Fibroblast of skin of scalp (primary cell): ENCODE measurements around the gene NUP210L.
"Not testable (repeated sequence)": the region's sequence is repeated elsewhere in the genome, so short reads cannot be mapped to it uniquely, and the experiment has no call there.

Experiments
- DNase-seq: peaks from one replicate; pipeline ENCODE4 v3.0.0-alpha.2; 2013

Gene NUP210L

DNA sequence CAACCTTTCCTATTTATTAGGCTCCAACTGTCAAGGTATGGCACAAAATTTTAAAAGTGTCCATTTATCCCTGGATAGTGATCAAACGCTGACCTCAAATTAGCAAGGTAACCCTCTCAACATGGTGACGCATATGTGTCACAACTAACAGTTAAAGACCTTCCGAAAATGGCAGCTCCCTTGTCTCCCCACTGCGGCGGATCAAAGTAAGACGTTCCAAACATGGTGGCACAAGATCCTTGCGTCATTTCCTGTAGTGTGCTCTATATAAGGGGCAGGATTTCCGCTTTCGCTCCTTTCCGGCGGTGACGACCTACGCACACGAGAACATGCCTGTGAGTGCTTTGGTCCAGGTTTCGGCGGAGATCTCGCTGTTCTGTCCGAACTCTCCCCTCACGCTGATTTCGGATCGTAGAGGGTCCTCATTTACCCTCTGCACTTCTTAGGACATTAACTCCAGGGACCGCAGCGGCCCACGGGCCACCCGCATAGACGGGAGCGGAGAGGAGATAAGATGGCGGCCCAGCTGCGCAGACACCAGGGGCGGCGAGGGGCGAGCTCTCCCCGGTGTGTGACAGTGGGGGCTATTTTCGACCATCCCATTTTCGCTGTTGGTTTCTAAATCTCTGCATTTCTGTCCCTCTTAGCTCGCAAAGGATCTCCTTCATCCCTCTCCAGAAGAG is 164.3 kb downstream of the NUP210L start, which contains the start of gene RPS27:
RPS27 (plus strand) TSS at position 295 of the 683 bp plus-strand sequence; CDS start at position 330, 35 bp downstream.
- peak; percentile 99 for DNase-seq

DNA sequence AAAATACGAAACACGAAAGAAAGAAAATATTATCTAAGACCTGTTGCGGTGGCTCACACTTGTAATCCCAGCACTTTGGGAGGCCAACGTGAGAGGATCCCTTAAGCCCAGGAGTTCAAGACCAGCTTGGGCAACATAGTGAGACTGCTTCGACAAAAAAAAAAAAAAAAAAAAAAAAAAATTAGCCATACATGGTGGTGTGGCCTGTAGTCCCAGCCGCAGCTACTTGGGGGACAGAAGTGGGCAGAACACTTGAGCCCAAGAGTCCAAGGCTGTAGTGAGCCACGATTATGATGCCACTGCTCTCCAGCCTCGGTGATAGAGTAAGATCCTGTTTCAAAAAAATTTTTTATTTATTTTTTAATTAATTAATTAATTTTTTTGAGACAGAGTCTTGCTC is 167.3 kb downstream of the NUP210L start:
- no peak for DNase-seq

DNA sequence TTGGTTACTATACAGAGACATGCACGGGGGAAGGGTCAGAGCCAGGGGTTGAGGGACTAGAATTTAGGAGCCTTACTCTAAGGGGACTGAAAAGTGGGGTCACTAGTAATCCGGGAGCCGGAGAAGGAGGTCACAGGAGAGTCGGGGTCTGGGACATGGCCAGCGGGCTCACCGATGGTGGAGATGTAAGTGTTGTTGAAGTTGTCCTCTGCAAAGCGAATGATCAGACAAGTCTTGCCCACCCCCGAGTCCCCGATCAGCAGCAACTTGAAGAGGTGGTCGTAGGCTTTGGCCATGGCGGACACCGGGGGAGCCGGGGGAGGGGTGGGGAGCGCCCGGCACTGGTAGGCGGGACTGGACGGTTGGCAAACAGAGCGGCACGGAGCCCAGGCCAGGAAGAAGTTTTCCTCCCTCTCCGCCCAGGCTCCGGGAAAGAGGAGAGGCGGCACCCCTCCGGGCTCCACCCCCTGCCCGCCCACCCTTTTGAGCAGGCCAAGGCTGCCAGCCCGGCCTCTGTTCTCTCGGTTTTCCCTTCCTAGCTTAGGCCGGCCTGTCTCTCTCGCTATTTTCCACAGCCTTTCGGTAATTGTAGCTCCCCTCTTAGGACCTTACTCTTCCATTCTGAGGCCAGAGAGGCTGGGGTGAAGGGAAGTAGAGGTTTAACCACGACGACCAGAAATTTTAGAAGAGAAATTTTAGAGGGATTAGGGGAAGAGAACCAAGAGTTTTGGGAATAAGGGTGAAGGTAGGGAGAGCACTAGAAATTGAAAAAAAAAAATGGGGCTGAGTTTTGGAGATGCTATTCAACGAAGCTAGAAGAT is 168.7 kb downstream of the NUP210L start, which contains the start of gene RAB13:
RAB13 (minus strand) TSS at position 399 of the 821 bp plus-strand sequence; CDS start at position 296, 103 bp downstream.
- DNase-seq: peak; percentile 89

DNA sequence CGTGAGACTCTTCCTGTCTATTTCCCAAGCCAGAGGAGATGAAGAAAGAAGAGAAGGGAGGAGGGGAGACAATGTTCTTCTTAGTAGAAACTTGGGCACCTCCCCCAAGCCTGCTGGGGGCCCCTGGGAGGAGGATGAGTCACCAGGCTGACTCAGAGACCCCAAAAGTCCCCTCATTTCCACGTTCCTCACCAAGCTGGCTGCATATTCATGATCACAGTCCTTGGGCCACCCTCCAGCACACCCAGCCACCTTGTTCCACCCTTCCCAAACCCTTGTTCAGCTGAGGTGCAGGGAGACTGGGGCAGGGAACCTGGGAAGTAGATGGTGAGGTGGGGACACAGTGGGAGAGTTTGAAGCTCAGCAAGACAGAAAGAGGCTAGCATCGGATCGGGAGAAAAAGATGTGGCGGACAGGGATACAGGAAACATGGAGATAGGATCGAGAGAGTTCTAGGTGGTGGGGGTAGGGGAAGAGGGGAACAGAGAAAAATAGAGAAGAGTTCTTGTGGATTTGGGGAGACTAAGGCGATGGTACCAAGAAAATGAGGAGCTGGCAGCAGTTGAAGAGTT is 169.4 kb downstream of the NUP210L start:
- peak; percentile 84 for DNase-seq

DNA sequence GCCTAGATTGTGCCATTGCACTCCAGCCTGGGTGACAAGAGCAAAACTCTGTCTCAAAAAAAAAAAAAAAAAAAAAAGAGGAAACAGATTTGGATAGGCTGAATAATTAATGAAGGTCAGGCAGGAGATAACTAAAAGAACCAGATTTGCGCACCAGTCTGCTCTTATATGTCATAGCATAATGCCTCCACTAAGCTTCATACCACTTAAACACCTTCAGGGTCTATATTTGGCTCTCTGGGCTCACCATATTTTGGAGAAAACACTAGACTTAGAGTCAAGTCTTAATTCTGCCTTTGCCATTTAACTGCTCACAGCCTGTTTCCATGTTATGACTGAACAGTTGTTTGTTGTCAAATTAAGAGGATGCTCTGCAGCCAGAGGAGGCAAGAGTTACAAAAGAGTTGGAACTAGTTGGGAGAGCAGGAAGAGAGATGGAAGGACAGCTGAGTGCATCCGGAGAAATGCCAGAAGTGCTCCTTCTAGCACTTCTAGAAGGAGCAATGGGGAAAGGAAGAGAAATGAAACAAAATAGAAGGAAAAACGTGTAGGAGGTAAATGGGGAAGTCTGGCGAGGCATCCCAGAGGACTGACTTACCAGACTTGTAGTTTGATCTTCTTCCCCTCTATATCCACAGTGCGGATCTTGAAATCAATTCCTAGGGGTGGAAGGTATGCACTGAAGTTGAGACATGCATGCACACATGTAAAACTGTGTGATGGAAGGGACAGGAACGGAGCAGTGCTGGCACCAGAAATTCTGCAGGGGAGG is 170.6 kb downstream of the NUP210L start:
- no peak for DNase-seq

GRCh38 chr1:153981735-153982134 is 173.1 kb downstream of the NUP210L start:
- DNase-seq: not testable (repeated sequence)

- not testable (repeated sequence) for DNase-seq
Observed at GRCh38 chr1:153979091-153979490, 175.8 kb downstream of the NUP210L start.

- no peak for DNase-seq
Observed at GRCh38 chr1:153978274-153978909, 176.5 kb downstream of the NUP210L start.

DNA sequence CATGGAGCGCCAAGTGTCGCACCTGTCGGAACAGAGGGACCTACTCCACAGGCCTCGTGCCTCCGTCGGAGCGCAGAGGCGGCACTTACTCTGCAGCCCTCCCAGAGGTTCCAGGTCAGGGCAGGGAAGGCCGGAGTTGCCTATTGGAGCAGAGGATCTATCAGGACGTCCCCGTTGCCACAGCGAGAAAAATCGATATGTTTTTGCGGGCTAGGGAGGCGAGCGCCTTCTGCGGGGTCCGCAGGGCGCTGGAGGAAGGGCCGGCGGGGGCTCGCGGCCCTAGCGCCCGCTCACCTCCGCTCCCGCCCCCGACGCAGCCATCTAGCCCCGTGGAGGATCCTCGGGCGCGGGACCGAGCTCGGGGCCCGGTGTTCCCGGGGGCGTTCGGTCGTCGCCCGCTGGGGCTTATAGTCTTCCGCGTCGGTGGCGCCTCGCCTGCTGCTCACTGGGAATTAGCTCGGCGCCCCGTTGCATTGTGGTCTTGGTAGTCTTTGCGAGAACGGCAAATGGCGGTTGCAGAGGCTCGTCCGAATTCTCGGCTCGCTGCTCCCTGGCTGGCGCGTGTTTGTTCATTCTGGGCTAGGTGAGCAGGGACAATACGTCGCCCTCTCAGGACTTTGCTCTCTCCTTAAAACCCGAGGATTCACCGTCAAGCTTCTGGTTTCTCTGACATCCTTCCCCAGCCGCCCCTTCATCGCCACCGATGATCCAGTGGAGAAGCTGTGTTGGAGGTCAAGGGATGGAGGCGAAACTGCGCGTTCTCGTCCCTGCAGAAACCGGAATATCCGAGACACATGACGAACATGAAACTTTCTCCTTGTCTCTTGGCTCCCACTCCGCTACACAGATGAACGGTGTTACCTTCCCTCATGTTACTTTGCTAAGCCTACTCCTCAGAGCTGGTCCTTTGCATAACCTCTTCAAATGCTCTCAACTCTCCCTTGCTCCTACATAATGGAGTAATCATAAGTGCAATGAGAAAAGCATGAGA is 177.3 kb downstream of the NUP210L start, which contains the start of gene JTB:
JTB (minus strand) TSS at position 425 of the 991 bp plus-strand sequence; CDS start at position 3, 422 bp downstream.
- peak; percentile 82 for DNase-seq

GRCh38 chr1:153976819-153977249 is 178.0 kb downstream of the NUP210L start:
- no peak for DNase-seq

DNA sequence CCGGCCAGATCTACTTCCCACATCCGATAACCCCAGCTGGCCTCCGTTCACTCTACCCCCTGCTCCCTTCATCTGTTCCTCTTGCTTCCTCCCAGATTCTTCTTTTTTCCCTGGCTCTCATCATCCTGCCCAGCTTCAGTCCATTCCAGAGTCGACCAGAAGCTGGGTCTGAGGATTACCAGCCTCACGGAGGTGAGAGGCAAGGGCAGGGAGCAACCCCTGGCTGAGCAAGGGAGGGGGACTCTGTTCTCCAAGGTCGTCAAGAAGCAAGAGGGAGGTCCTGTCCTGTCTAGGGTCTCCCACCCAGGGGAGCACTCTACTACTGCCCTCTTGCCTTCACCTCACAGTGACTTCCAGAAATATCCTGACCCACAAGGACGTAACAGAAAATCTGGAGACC is 181.3 kb downstream of the NUP210L start:
- no peak for DNase-seq

DNA sequence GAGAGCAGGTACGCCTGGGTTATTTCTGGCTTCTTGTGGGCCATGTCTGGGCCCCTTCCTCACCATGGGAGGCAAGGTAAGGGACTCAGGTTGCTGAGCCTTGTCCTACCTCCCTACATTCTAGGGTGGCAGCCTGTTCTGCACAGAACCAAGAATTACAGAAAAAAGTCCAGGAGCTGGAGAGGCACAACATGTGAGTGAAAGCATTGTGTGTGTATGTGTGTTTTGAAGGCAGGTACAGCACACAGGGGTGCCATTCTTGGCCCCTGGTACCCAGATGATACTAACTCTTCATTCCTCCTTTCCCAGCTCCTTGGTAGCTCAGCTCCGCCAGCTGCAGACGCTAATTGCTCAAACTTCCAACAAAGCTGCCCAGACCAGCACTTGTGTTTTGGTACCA is 181.8 kb downstream of the NUP210L start:
- DNase-seq: no peak

- no peak for DNase-seq
Observed at GRCh38 chr1:153970346-153970745, 184.5 kb downstream of the NUP210L start.

- DNase-seq: no peak
Observed at GRCh38 chr1:153968972-153969371, 185.9 kb downstream of the NUP210L start.

DNA sequence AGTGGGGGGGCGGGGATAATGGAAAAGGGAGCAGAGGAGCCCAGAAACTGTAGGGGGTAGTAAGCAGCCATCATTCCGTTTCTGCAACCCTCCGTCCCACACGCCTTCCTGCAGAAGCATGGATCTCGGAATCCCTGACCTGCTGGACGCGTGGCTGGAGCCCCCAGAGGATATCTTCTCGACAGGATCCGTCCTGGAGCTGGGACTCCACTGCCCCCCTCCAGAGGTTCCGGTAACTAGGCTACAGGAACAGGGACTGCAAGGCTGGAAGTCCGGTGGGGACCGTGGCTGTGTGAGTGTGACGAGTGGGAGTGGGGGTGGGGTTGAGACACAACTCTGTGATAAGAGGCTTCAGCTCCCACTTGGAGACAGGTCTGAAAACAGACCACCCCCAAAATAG is 186.5 kb downstream of the NUP210L start:
- DNase-seq: no peak

DNA sequence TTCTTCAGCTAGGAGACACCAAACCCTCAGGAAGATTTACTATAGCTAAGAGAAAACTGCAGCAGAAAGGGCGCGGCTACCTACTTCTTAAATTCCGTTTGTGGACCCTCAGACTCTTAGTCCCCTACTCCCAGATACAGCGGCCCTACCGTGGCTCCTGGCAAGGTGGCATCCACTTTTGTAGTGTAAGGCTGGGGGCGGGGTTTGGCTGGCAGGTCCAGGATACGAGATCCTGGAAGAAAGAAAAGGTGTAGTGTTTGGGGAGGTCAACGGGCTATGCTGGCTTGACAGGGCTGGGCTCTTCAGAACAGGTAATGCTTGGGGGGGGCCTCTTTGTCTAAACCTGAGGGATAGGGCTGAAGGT is 186.9 kb downstream of the NUP210L start:
- DNase-seq: no peak

DNA sequence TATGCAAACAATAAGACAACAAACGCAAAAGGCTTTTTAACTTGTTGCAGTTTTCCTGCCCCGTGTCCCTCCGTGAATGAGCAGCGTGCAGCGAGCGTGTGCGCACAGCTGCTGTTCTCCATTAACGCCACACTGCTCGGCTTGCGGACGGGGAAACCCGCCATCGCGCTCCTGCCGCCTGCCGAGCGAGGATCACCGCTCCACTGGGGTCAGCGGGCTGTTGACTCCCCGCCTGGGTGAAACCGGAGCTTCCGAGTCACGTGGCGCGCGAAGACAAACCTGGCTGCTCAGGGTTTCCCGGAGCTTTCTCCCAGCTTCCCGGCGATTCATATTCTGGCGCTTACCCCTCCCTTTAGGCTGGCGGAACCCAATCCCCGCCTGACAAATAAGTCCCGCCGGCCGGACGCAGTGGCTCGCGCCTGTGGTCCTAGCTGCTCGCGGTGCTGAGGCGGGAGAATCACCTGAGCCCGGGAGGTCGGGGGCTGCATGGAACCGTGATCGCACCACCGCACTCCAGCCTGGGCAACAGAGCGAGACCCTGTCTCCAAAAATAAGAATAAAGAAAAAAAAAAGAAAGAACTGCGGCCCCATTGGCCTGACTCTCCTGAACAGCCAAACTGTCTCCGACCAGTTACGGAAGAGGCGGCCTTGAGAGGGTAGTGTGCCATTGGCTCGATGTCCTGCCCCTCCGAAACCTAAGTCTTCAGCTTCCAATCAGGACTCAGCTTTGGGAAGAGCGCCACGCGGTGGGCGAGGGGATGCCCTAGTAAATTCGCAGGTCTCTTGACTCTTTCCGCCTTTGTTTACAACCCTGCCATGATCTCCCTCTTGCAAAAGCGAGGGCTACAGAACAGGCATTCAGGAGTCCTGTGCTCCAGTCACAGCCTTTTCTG is 187.5 kb downstream of the NUP210L start, which contains the start of gene CREB3L4:
CREB3L4 (plus strand) TSS at position 796 of the 893 bp plus-strand sequence. CDS start 624 bp downstream, outside the sequence.
- DNase-seq: peak; percentile 97

- DNase-seq: no peak
Observed at GRCh38 chr1:153963850-153964331, 191.0 kb downstream of the NUP210L start.
